DOHH2 (cell line): ENCODE data around the gene PRRT1B.

ENCODE experiments used
- H3F3A ChIP-seq: fragments of 200-600 bp; sonication (generic), shearing (Covaris generic); 2 replicates; pipeline ENCODE4 v1.6.0; 2016; ENCODE audit warnings: antibody characterized with exemption, mild to moderate bottlenecking; ENCODE audit not compliant: control insufficient read depth, insufficient read depth
- H3K27ac ChIP-seq: fragments of 200-600 bp; sonication (generic); 2 replicates; pipeline ENCODE4 v1.5.1; 2014; ENCODE audit warnings: low read depth, mild to moderate bottlenecking, low read length, moderate library complexity
- H3K27me3 ChIP-seq: fragments of 200-600 bp; sonication (generic); 2 replicates; pipeline ENCODE4 v1.6.1; 2014; ENCODE audit warnings: mild to moderate bottlenecking, low read length, mixed read lengths; ENCODE audit not compliant: control insufficient read depth
- H3K36me3 ChIP-seq: fragments of 200-600 bp; sonication (generic); 2 replicates; pipeline ENCODE4 v1.6.1; 2014; ENCODE audit warnings: mild to moderate bottlenecking, low read length, moderate library complexity, mixed read lengths; ENCODE audit not compliant: control insufficient read depth
- H3K4me1 ChIP-seq: fragments of 200-600 bp; sonication (generic); 2 replicates; pipeline ENCODE4 v1.6.1; 2014; ENCODE audit warnings: mild to moderate bottlenecking, low read length, mixed read lengths; ENCODE audit not compliant: control insufficient read depth
- H3K4me2 ChIP-seq: fragments of 200-600 bp; sonication (generic); 2 replicates; pipeline ENCODE4 v1.6.0; 2014; ENCODE audit warnings: mild to moderate bottlenecking, low read length, moderate library complexity
- H3K4me3 ChIP-seq: fragments of 200-600 bp; sonication (generic); 2 replicates; pipeline ENCODE4 v1.5.1; 2014; ENCODE audit warnings: mild to moderate bottlenecking, low read length, mixed read lengths
- H3K79me2 ChIP-seq: fragments of 200-600 bp; sonication (generic); 2 replicates; pipeline ENCODE4 v1.6.1; 2014; ENCODE audit warnings: mild to moderate bottlenecking, low read length, mixed read lengths; ENCODE audit not compliant: control insufficient read depth
- H3K9me2 ChIP-seq: fragments of 200-600 bp; sonication (generic); replicated peaks from 2 replicates; pipeline ENCODE4 v1.6.1; 2014; ENCODE audit warnings: mild to moderate bottlenecking, low read length, mixed read lengths; ENCODE audit not compliant: control insufficient read depth
- H3K9me3 ChIP-seq: fragments of 200-600 bp; sonication (generic); 2 replicates; pipeline ENCODE4 v1.6.1; 2014; ENCODE audit warnings: antibody characterized with exemption, low read length, mixed read lengths; ENCODE audit not compliant: control insufficient read depth, insufficient read depth
- H4K20me1 ChIP-seq: fragments of 200-600 bp; sonication (generic); 2 replicates; pipeline ENCODE4 v1.6.0; 2014; ENCODE audit warnings: low read depth, mild to moderate bottlenecking, antibody characterized with exemption, low read length, moderate library complexity; ENCODE audit not compliant: control insufficient read depth, insufficient read depth
- EZH2phosphoT487 ChIP-seq: fragments of 200-600 bp; sonication (generic); IDR thresholded peaks from 2 replicates; pipeline ENCODE4 v1.6.1; 2017; ENCODE audit warnings: borderline replicate concordance, mild to moderate bottlenecking, antibody characterized with exemption, low read length, moderate library complexity, mixed read lengths
- TF ChIP-seq, protein P1 (sequence below): fragments of 200-600 bp; sonication (generic); IDR thresholded peaks from one replicate; pipeline ENCODE4 v1.5.1; 2014; ENCODE audit warnings: antibody characterized with exemption, mild to moderate bottlenecking, low read depth, low read length; ENCODE audit not compliant: poor library complexity, severe bottlenecking

Gene PRRT1B

DNA sequence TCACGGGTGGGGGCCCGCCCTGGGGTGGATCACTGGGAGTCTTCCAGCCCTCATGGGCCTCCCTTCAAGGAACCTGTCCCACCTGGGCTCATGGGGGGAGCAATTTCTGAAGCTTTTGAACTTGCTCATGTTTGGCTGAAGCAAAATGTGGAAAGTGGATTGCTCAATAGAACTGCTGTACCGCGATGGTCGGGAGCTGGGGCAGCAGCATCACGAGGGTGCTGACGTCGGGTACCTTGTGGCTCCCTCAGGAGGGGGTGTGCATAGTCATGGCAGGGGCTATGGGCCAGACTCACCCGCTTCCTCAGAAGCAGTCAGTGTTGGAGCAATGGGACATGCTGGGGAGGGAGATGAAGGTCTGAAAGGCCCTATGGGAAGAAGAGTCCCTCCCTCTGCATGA, 57.9 kb downstream of the PRRT1B start:
- peaks cover 40% of the 10 kb centered on the region for H3K36me3 ChIP-seq
- no peaks in the 10 kb centered on the region for H3K4me1 ChIP-seq
- H3K9me2 ChIP-seq, result no peaks in the 10 kb centered on the region
- H3K79me2 ChIP-seq, result no peaks in the 10 kb centered on the region
- no peak overlapping the region for H3K27ac ChIP-seq
- H4K20me1 ChIP-seq, result no peaks in the 10 kb centered on the region
- no peaks in the 10 kb centered on the region for H3F3A ChIP-seq
- H3K27me3 ChIP-seq, result no peaks in the 10 kb centered on the region
- no peak overlapping the region for H3K4me3 ChIP-seq
- no peak for TF ChIP-seq EZH2phosphoT487
- TF ChIP-seq, protein P1, sequence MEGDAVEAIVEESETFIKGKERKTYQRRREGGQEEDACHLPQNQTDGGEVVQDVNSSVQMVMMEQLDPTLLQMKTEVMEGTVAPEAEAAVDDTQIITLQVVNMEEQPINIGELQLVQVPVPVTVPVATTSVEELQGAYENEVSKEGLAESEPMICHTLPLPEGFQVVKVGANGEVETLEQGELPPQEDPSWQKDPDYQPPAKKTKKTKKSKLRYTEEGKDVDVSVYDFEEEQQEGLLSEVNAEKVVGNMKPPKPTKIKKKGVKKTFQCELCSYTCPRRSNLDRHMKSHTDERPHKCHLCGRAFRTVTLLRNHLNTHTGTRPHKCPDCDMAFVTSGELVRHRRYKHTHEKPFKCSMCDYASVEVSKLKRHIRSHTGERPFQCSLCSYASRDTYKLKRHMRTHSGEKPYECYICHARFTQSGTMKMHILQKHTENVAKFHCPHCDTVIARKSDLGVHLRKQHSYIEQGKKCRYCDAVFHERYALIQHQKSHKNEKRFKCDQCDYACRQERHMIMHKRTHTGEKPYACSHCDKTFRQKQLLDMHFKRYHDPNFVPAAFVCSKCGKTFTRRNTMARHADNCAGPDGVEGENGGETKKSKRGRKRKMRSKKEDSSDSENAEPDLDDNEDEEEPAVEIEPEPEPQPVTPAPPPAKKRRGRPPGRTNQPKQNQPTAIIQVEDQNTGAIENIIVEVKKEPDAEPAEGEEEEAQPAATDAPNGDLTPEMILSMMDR, result no peak
- no peak overlapping the region for H3K4me2 ChIP-seq
- no peaks in the 10 kb centered on the region for H3K9me3 ChIP-seq

DNA sequence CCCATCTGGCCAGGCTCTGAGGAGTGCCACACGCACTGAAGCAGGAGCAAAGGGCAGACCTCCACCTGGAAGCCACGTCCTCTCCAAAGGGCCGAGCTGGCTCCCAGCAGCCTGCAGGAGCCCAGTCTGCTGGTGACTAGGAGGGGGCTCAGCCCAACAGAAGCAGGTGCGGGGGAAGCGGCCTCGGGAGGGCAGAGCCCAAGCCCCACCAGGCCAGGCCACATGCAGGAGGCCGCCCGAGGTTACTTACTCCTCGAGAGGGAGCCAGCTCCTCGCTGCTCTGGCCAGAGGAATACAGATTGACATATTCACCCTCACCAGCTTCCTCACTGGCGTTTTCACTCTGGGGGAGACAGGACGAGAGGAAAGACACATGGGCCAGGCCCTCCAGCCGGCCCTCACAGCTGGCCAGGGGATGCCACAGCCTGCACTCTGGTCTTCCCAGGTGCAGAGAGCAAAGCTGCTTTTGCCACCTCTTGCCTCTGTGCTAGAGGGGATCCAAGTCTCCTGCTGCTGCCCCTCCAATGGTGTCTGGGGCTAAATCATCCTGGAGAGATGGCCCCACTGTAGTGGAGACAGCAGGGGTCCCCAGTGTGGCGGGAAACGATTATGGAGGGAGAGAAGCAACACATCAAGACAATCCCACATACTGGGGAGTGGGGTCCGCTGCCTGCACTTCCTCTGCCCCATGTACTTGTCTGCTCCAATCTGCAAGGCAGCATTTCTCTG, 58.6 kb downstream of the PRRT1B start:
- no peak overlapping the region for H3K4me2 ChIP-seq
- H3K9me2 ChIP-seq, result no peaks in the 10 kb centered on the region
- H3K79me2 ChIP-seq, result no peaks in the 10 kb centered on the region
- peaks cover 36% of the 10 kb centered on the region for H3K36me3 ChIP-seq
- H3K27ac ChIP-seq, result no peak overlapping the region
- H4K20me1 ChIP-seq, result no peaks in the 10 kb centered on the region
- H3K4me3 ChIP-seq, result no peak overlapping the region
- no peaks in the 10 kb centered on the region for H3K4me1 ChIP-seq
- no peaks in the 10 kb centered on the region for H3F3A ChIP-seq
- no peaks in the 10 kb centered on the region for H3K9me3 ChIP-seq
- H3K27me3 ChIP-seq, result no peaks in the 10 kb centered on the region
- TF ChIP-seq, protein P1, result no peak
- TF ChIP-seq EZH2phosphoT487, result no peak

GRCh38 chr9:131605770-131606590, 60.7 kb downstream of the PRRT1B start:
- H3K27ac ChIP-seq, result no peak overlapping the region

More at GRCh38 chr9:131605770-131606590, 60.7 kb downstream of the PRRT1B start:
- no peak overlapping the region for H3K4me3 ChIP-seq
- no peak for TF ChIP-seq EZH2phosphoT487
- TF ChIP-seq, protein P1, result no peak
- no peaks in the 10 kb centered on the region for H3K9me2 ChIP-seq
- no peak overlapping the region for H3K4me2 ChIP-seq
- no peaks in the 10 kb centered on the region for H3K79me2 ChIP-seq
- no peaks in the 10 kb centered on the region for H3K4me1 ChIP-seq
- H3K36me3 ChIP-seq, result peaks cover 27% of the 10 kb centered on the region
- H4K20me1 ChIP-seq, result no peaks in the 10 kb centered on the region; the same call in 1 of the 2 replicates
- H3K27me3 ChIP-seq, result no peaks in the 10 kb centered on the region
- H3F3A ChIP-seq, result no peaks in the 10 kb centered on the region
- no peaks in the 10 kb centered on the region for H3K9me3 ChIP-seq
